HUES64 (cell line): ENCODE results near the gene MBNL3. TPM values are rescaled to one million over a fixed set of nuclear protein-coding genes. Genes with fewer than 3 reads are reported as not detected.

Source experiments
- H3K27ac ChIP-seq: 2 replicates; pipeline ENCODE4 v1.7.0; 2013; ENCODE audit warnings: low read depth, low read length, inconsistent platforms
- H3K27me3 ChIP-seq: 2 replicates; pipeline ENCODE4 v1.6.1; 2013; ENCODE audit warnings: mild to moderate bottlenecking, low read length; ENCODE audit not compliant: insufficient read depth
- H3K36me3 ChIP-seq: 2 replicates; pipeline ENCODE4 v1.6.1; 2013; ENCODE audit warnings: mild to moderate bottlenecking, low read length; ENCODE audit not compliant: insufficient read depth
- H3K4me1 ChIP-seq: 2 replicates; pipeline ENCODE4 v1.6.1; 2013; ENCODE audit warnings: mild to moderate bottlenecking, low read length, moderate library complexity; ENCODE audit not compliant: insufficient read depth
- H3K4me3 ChIP-seq: 2 replicates; pipeline ENCODE4 v1.5.1; 2013; ENCODE audit warnings: mild to moderate bottlenecking, low read length, moderate library complexity
- H3K9ac ChIP-seq: 2 replicates; pipeline ENCODE4 v1.6.1; 2013; ENCODE audit warnings: mild to moderate bottlenecking, low read depth, low read length
- H3K9me3 ChIP-seq: 2 replicates; pipeline ENCODE4 v1.6.1; 2013; ENCODE audit warnings: low read depth, low read length; ENCODE audit not compliant: insufficient read depth
- WGBS: fragments of 150-250, 120-280 bp; methylation state at CpG from one replicate; pipeline ENCODE4 v1.1.7; 2013; ENCODE audit warnings: missing lambda C conversion rate; 5-methylcytosine and 5-hydroxymethylcytosine counted together
- polyA plus RNA-seq, 2 experiments: library from polyadenylated mRNA; stranded (reverse); fragments of 50-300 nt; gene quantifications; one replicate each; pipeline ENCODE4 v1.2.3, GENCODE V29; 2013

Gene MBNL3, protein sequence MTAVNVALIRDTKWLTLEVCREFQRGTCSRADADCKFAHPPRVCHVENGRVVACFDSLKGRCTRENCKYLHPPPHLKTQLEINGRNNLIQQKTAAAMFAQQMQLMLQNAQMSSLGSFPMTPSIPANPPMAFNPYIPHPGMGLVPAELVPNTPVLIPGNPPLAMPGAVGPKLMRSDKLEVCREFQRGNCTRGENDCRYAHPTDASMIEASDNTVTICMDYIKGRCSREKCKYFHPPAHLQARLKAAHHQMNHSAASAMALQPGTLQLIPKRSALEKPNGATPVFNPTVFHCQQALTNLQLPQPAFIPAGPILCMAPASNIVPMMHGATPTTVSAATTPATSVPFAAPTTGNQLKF
- polyA plus RNA-seq (2013, experiment 1 of 2), result 6.8 TPM
- 7.5 TPM for polyA plus RNA-seq (2013, experiment 2 of 2)

DNA sequence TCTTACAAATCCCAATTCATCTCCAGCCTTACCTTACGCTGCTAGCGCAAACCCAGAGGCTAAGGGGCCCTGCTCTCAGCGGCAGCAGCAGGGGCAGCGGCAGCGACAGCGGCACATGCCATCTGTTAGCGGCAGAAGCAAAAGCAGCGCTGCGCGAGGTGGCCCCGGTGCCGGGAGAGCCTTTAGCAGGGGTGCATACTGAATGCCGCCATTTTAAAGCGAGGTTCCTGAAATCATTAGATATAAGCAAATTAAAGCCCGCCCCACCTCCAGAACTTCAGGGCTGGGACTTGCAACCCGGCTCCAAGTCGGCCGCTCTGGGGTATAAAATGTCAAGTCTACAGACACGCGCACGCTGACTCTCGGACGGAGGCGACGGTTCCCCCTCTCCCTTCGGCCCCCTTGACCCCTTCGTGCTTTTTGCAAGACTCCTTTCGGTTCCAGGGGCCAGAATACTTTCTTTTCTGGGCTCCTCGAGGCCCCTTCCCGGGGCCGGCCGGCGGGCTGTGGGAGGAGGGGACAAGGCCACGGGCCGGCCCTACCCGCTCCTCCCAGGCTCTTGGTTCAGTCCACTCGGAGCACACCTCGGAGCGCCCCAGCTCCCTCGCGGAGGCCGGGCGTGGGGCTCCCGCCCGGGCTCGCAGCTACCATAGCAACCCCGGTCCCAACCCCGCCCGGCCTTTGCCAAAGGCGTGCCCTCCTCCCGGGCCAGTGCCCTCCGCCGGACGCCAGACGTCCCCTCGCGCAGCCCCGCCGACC is at the start of gene MBNL3:
MBNL3 (minus strand) TSS at position 220 of the 759 bp plus-strand sequence. CDS start 49,427 bp downstream, outside the sequence.
- Histone ChIP-seq H3K36me3 (no peaks in the 10 kb centered on the region), H3K9ac (peak within 1 kb of the TSS; percentile 81), H3K27ac (no peak within 1 kb of the TSS), H3K4me3 (peak within 1 kb of the TSS; percentile 66), H3K27me3 (peaks cover 45% of the 10 kb centered on the region), H3K9me3 (no peaks in the 10 kb centered on the region), H3K4me1 (0 out of 2 replicates have a peak, but pooled peaks cover 5% of the 10 kb centered on the region)
- under 1% methylated on average over 59 of the region's 59 CpGs for WGBS

DNA sequence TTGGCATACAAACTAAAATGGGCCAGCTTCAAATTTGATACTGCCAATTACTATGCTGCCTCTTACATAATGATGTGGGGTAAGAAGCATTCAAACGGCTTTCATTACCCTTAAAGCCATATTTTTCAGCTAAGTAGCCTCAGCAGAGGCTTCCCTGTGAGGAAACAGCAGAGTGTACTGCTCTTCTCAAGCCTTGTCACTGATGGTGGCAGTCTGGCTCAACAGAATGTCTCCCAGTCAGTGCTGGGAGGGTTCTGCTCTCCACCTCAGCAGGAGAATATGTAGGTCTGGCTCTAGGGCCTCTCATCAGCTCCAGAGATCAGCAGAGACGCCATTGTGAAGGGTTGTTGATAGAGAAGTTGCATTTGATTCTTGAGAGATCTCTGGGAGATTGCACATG is 44.6 kb upstream of the MBNL3 start:
- 93% methylated on average over 2 of the region's 2 CpGs for WGBS
- Histone ChIP-seq H3K27ac (no peak overlapping the region), H3K9me3 (no peaks in the 10 kb centered on the region), H3K27me3 (no peaks in the 10 kb centered on the region), H3K9ac (no peak overlapping the region), H3K36me3 (no peaks in the 10 kb centered on the region), H3K4me3 (no peak overlapping the region), H3K4me1 (no peaks in the 10 kb centered on the region)

GRCh38 chrX:132532913-132533312 is 44.1 kb upstream of the MBNL3 start:
- H3K9ac ChIP-seq, result no peak overlapping the region
- H3K4me1 ChIP-seq, result no peaks in the 10 kb centered on the region
- no peaks in the 10 kb centered on the region for H3K9me3 ChIP-seq
- no peaks in the 10 kb centered on the region for H3K36me3 ChIP-seq
- no peak overlapping the region for H3K27ac ChIP-seq
- H3K27me3 ChIP-seq, result no peaks in the 10 kb centered on the region
- WGBS, result 89% methylated on average over 1 of the region's 1 CpG
- H3K4me3 ChIP-seq, result no peak overlapping the region

GRCh38 chrX:132532097-132532496 is 43.3 kb upstream of the MBNL3 start:
- no peak overlapping the region for H3K4me3 ChIP-seq
- no peak overlapping the region for H3K9ac ChIP-seq
- 83% methylated on average over 1 of the region's 1 CpG for WGBS
- H3K36me3 ChIP-seq, result no peaks in the 10 kb centered on the region
- no peaks in the 10 kb centered on the region for H3K4me1 ChIP-seq
- no peaks in the 10 kb centered on the region for H3K27me3 ChIP-seq
- no peaks in the 10 kb centered on the region for H3K9me3 ChIP-seq
- no peak overlapping the region for H3K27ac ChIP-seq

- H3K27ac ChIP-seq, result no peak overlapping the region
These were observed 32.0 kb upstream of the MBNL3 start for GRCh38 chrX:132520792-132521191.

DNA sequence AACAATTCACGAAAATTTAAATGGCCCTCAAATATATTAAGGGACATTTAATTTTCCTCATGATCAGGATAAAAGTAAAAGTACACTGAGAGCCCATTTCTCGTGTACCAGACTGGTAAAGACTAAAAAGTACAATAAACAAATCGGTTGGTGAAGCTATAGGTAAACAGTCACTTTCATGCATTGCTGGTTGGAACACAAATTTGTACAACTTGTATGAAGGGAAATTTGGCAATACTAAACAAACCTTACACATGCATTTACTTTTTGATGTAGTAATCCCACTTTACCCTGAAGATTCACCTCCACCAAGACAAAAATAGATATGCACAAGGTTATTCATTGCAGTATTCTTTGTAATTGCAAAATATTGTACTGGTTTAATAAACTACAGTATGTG is 31.4 kb upstream of the MBNL3 start:
- no peak overlapping the region for H3K9ac ChIP-seq
- no peaks in the 10 kb centered on the region for H3K36me3 ChIP-seq
- no peaks in the 10 kb centered on the region for H3K27me3 ChIP-seq
- H3K4me1 ChIP-seq, result no peaks in the 10 kb centered on the region
- H3K4me3 ChIP-seq, result no peak overlapping the region
- H3K27ac ChIP-seq, result no peak overlapping the region
- no peaks in the 10 kb centered on the region for H3K9me3 ChIP-seq
- WGBS, result 94% methylated on average over 2 of the region's 3 CpGs

More at GRCh38 chrX:132520792-132521191, 32.0 kb upstream of the MBNL3 start:
- Histone ChIP-seq H3K9ac (no peak overlapping the region), H3K4me1 (no peaks in the 10 kb centered on the region), H3K9me3 (no peaks in the 10 kb centered on the region), H3K36me3 (no peaks in the 10 kb centered on the region), H3K4me3 (no peak overlapping the region), H3K27me3 (no peaks in the 10 kb centered on the region)
- WGBS, result no CpG with 5 or more reads among the region's 1 CpG

GRCh38 chrX:132518401-132518800 is 29.6 kb upstream of the MBNL3 start:
- no peak overlapping the region for H3K4me3 ChIP-seq
- no peaks in the 10 kb centered on the region for H3K36me3 ChIP-seq
- H3K9me3 ChIP-seq, result no peaks in the 10 kb centered on the region
- H3K4me1 ChIP-seq, result no peaks in the 10 kb centered on the region
- H3K27me3 ChIP-seq, result no peaks in the 10 kb centered on the region
- WGBS, result 100% methylated on average over 1 of the region's 1 CpG
- no peak overlapping the region for H3K9ac ChIP-seq
- H3K27ac ChIP-seq, result no peak overlapping the region

DNA sequence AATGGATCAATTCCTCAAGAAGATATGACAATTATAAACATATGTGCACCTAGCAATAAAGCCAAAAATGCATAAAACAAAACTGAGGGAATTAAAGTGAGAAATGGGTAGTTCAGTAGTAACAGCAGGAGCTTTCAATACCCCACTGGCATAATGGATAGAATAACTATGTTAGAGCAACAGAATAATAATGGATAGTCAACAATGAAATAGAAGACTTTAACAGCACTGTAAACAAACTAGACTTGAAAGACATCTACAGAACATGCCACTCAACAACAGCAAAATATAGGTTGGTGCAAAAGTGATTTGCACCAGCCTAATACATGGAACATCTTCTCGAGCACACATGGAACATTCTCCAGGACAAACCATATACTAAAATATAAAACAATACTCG is 20.0 kb upstream of the MBNL3 start:
- Histone ChIP-seq H3K9ac (no peak overlapping the region), H3K4me3 (no peak overlapping the region), H3K27me3 (no peaks in the 10 kb centered on the region), H3K27ac (no peak overlapping the region), H3K4me1 (0 out of 2 replicates have a peak, but pooled peaks cover 4% of the 10 kb centered on the region), H3K9me3 (no peaks in the 10 kb centered on the region), H3K36me3 (no peaks in the 10 kb centered on the region)
- WGBS, result 80% methylated on average over 1 of the region's 2 CpGs

DNA sequence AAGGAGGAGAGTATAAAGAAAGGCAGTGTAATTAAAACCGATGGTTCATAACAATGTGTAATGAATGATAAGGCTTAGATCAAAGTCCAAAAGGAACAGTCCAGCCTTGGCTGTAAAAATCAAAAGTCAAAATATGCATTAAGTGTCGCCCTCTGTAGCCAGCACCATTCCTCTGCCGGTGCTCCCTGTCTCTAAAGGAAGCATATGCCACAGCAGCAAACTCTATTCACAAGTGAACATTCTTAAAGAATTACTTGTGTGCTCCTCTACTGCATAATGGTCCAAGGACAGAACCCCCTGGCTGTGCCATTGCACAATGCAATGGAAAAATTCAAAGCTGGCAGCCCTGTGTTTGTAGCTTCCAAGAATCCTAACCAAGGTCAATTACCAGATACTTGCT is 16.3 kb upstream of the MBNL3 start:
- WGBS, result 89% methylated on average over 3 of the region's 3 CpGs
- Histone ChIP-seq H3K27ac (no peak overlapping the region), H3K4me1 (0 out of 2 replicates have a peak, but pooled peaks cover 4% of the 10 kb centered on the region), H3K4me3 (no peak overlapping the region), H3K9me3 (no peaks in the 10 kb centered on the region), H3K9ac (no peak overlapping the region), H3K36me3 (no peaks in the 10 kb centered on the region), H3K27me3 (no peaks in the 10 kb centered on the region)

DNA sequence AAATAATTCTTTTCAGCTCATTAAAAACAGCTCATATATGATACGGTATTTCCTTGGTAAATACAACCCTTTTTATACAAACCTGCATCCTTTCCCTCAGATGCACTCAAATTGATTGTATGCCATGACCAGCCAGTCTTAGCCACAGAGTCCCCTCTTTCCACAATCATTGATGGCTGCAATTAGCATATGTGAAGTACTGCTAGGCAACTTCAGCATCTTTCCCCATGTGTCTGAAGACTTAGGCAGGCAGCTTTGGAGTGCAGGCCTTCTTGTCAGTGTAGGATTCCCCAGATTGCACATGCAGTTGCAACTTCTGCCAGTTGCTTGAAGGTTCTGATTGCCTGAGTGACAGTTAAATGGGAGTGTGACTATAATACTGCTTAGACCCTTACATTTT is 15.6 kb upstream of the MBNL3 start:
- H3K4me3 ChIP-seq, result no peak overlapping the region
- H3K9me3 ChIP-seq, result no peaks in the 10 kb centered on the region
- no peaks in the 10 kb centered on the region for H3K36me3 ChIP-seq
- no peaks in the 10 kb centered on the region for H3K27me3 ChIP-seq
- no peak overlapping the region for H3K27ac ChIP-seq
- no peak overlapping the region for H3K9ac ChIP-seq
- WGBS, result 93% methylated on average over 1 of the region's 1 CpG
- 0 out of 2 replicates have a peak, but pooled peaks cover 4% of the 10 kb centered on the region for H3K4me1 ChIP-seq

DNA sequence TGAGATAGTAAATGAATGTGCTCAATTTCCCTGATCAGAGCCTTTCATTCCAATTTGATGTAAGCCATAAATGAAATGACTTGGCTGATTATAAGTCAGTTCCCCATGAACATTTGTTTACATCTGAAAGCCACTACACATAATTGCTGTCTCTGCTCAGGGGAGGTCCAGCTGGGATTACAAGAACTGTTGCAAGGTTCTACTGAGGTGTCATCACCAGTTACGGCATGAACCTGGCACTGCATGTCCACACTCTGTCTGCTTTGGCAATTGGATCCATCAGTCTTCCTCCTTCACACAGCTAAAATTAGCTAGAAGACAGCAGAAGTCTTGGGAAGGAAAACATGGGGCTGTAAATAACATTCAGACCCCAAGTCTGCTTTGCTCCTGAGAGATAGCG is 12.8 kb upstream of the MBNL3 start:
- Histone ChIP-seq H3K4me1 (peaks cover 9% of the 10 kb centered on the region; the same call in 1 of the 2 replicates), H3K27ac (no peak overlapping the region), H3K9me3 (no peaks in the 10 kb centered on the region), H3K9ac (no peak overlapping the region), H3K4me3 (no peak overlapping the region), H3K27me3 (no peaks in the 10 kb centered on the region), H3K36me3 (no peaks in the 10 kb centered on the region)
- WGBS, result 100% methylated on average over 1 of the region's 2 CpGs
